Liver (tissue), 3 donors: ENCODE measurements around the gene IQSEC1.

Source experiments
- CTCF ChIP-seq: fragments of 150-350 bp; IDR thresholded peaks from 2 replicates; pipeline ENCODE4 v1.5.1; 2017; ENCODE audit warnings: improper control_type of control experiment, low read depth, low read length; ENCODE audit not compliant: missing input control
- EGR1 ChIP-seq, 2 donors: IDR thresholded peaks; 2 replicates each; pipeline ENCODE4 v1.6.1; 2016 to 2018; ENCODE audit warnings: antibody characterized with exemption in 2 of 2, low read depth in 2 of 2
- GABPA ChIP-seq, 2 donors: IDR thresholded peaks in 1 of 2; conservative IDR thresholded peaks in 1 of 2; 2 replicates each; pipeline ENCODE4 v1.6.1; 2016; ENCODE audit warnings: antibody characterized with exemption in 2 of 2, mild to moderate bottlenecking in 1 of 2, moderate library complexity in 1 of 2
- HNF4A ChIP-seq, 2 donors: conservative IDR thresholded peaks; 2 replicates each; pipeline ENCODE4 v1.6.1; 2016; ENCODE audit warnings: antibody characterized with exemption in 2 of 2, mild to moderate bottlenecking in 2 of 2
- JUND ChIP-seq, 2 donors: IDR thresholded peaks; 2 replicates each; pipeline ENCODE4 v1.6.1; 2016; ENCODE audit warnings: antibody characterized with exemption in 2 of 2
- MAX ChIP-seq: IDR thresholded peaks from 2 replicates; pipeline ENCODE4 v1.6.1; 2016; ENCODE audit warnings: antibody characterized with exemption
- SP1 ChIP-seq: IDR thresholded peaks from 2 replicates; pipeline ENCODE4 v1.6.1; 2018; ENCODE audit warnings: antibody characterized with exemption, mild to moderate bottlenecking
- ZBTB33 ChIP-seq: IDR thresholded peaks from 2 replicates; pipeline ENCODE4 v1.6.1; 2016; ENCODE audit warnings: antibody characterized with exemption
- donor health status: healthy.
- donor health status: healthy.

- TF ChIP-seq HNF4A (conservative IDR thresholded peaks at IDR 0.05) (no peak), CTCF (no peak), JUND (IDR thresholded peaks at IDR 0.05) (no peak), GABPA (IDR thresholded peaks at IDR 0.05 in 1 of 2, conservative IDR thresholded peaks at IDR 0.05 in 1 of 2) (no peak), EGR1 (IDR thresholded peaks at IDR 0.05; ENCODE audit: low read depth in 2 of 2) (no peak), SP1 (no peak), MAX (no peak), ZBTB33 (no peak)
These were observed 129.9 kb downstream of the IQSEC1 start for GRCh38 chr3:12943124-12944021.
